ENCODE measurements around the gene AOAH.

The AOAH gene

DNA sequence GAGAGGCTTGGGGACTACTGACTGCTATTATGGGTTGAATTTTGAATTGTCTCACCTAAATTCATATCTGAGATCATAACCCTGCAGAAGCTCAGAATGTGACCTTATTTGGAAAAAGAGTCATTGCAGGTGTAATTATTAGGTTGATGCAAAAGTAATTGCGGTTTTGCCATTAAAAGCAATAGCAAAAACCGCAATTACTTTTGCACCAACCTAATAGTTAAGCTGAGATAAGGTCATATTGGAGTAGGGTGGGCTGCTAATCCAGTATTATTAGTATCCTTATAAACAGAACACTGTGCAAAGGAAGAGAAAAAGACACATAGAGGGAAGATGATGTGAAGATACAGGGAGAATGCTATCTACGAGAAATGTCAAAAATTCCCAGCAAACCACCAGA is 82.3 kb downstream of the AOAH start:
- DNase-seq (ENCODE audit: low spot score), result no peak
- in situ Hi-C loops (cut with MboI; ENCODE audit: low sequenced_read_pairs, unreplicated experiment), result no loop called here
- TF ChIP-seq, protein P1, sequence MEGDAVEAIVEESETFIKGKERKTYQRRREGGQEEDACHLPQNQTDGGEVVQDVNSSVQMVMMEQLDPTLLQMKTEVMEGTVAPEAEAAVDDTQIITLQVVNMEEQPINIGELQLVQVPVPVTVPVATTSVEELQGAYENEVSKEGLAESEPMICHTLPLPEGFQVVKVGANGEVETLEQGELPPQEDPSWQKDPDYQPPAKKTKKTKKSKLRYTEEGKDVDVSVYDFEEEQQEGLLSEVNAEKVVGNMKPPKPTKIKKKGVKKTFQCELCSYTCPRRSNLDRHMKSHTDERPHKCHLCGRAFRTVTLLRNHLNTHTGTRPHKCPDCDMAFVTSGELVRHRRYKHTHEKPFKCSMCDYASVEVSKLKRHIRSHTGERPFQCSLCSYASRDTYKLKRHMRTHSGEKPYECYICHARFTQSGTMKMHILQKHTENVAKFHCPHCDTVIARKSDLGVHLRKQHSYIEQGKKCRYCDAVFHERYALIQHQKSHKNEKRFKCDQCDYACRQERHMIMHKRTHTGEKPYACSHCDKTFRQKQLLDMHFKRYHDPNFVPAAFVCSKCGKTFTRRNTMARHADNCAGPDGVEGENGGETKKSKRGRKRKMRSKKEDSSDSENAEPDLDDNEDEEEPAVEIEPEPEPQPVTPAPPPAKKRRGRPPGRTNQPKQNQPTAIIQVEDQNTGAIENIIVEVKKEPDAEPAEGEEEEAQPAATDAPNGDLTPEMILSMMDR (IDR thresholded peaks at IDR 0.05; ENCODE audit: borderline replicate concordance, control extremely low read depth, extremely low read depth, insufficient read depth, missing control alignments), result no peak

DNA sequence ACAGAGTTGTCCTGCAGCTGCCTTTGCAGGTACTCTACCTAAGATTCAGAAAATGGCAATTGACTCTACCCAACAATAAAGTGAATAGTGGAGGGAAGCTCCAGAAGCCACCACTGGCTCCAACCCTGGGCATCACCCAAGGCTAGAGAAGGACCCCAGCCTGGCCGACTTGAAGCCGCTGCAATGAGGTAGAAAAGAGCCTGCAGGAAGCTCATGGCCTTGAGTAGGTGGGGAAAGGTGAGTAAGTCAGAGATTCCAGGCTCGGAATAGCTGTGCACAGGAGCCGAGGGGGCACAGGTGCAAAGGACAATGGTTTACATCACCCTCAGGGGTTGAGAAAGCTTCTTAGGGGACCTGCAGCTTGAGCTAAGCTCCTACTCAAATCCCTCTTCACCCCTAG is 83.6 kb downstream of the AOAH start:
- DNase-seq (ENCODE audit: low spot score), result no peak
- TF ChIP-seq, protein P1 (IDR thresholded peaks at IDR 0.05; ENCODE audit: borderline replicate concordance, control extremely low read depth, extremely low read depth, insufficient read depth, missing control alignments), result no peak
- in situ Hi-C loops (cut with MboI; ENCODE audit: low sequenced_read_pairs, unreplicated experiment), result no loop called here

DNA sequence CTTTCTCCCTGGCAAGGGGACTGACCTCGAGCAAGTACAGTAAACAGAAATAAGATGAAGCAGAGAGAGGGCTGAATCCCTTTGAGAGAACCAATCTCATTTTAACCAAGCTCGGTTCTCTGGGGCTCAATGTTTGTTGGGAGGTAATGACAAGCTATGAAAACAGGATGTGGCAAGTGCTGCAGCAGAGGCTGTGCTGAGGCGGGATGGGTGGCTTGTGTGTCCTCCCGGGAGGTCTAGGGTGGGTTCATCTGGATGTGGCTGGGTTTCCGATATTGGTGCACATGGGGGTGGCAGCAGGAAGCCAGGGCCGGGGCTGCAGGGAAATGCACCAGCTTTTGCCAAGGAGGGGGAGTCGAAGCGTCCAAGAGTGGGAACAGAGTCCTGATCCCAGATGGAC is 84.5 kb downstream of the AOAH start:
- DNase-seq (ENCODE audit: low spot score), result no peak
- in situ Hi-C loops (cut with MboI; ENCODE audit: low sequenced_read_pairs, unreplicated experiment), result no loop called here
- TF ChIP-seq, protein P1 (IDR thresholded peaks at IDR 0.05; ENCODE audit: borderline replicate concordance, control extremely low read depth, extremely low read depth, insufficient read depth, missing control alignments), result no peak

DNA sequence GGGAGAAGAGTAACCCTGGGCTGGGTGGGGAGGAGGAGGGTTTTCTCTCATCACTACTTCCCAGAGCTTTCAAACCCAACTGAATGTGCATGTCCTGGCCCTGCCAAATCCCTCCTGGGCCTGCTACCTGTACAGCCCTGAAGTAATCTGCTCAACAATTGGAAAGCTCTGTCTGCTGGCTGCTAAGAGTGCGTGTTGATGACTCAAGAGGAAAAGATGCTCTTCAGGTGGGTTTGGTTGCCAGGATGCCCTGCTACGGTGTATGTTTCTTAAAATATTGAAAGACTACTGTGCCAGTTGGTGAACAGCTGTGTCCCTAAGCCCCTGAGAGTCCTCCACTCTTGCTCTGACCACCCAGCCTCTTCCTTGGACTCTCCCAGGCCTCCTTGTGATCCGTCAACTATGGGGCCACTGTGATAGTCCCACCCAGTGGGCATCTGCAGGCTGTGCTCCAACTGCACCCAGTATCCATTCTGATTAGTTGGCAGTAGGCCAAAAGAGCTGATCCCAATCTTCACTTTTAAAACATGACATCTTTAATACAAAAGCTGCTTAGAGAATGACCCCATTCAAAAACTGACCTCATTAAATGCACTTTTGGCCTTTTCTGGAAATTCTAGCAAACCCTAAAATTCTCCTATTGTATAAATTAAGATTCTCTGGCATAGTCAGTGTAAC is 85.6 kb downstream of the AOAH start:
- TF ChIP-seq, protein P1 (IDR thresholded peaks at IDR 0.05; ENCODE audit: borderline replicate concordance, control extremely low read depth, extremely low read depth, insufficient read depth, missing control alignments), result no peak
- in situ Hi-C loops (cut with MboI; ENCODE audit: low sequenced_read_pairs, unreplicated experiment), result no loop called here
- DNase-seq (ENCODE audit: low spot score), result no peak

DNA sequence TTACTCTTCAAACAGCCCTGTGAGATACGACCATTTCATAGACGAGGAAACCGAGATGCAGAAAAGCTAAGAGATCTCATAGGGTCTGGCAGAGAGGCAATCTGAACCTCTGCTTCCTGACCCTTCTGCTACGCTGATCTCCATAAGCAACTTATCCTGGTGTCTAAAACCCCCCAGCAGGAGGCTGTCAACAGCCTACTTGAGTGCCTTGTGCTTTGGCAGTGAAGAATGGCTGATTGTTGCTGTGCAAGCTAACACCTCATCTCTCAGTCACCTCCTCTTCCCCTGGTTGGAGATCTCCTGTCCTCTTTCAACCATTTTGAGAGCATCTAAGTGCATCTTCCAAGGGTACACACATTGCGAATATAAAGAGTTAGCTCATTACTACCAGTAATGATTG is 86.2 kb downstream of the AOAH start:
- in situ Hi-C loops (cut with MboI; ENCODE audit: low sequenced_read_pairs, unreplicated experiment), result no loop called here
- no peak for DNase-seq (ENCODE audit: low spot score)
- TF ChIP-seq, protein P1 (IDR thresholded peaks at IDR 0.05; ENCODE audit: borderline replicate concordance, control extremely low read depth, extremely low read depth, insufficient read depth, missing control alignments), result no peak

- TF ChIP-seq, protein P1 (IDR thresholded peaks at IDR 0.05; ENCODE audit: borderline replicate concordance, control extremely low read depth, extremely low read depth, insufficient read depth, missing control alignments), result no peak
- no peak for DNase-seq (ENCODE audit: low spot score)
- in situ Hi-C loops (cut with MboI; ENCODE audit: low sequenced_read_pairs, unreplicated experiment), result no loop called here
Measured at GRCh38 chr7:36637417-36637816, 86.9 kb downstream of the AOAH start.
